Peyer's patch (tissue), 4 donors: Measurements from ENCODE around the gene SCAMP1.

Source experiments
- CTCF ChIP-seq, 6 experiments: fragments of 450-650 bp in 4 of 6; fragments of 200-600 bp in 2 of 6; sonication (generic) in 1 of 6; IDR thresholded peaks; one replicate each; pipeline ENCODE4 v1.5.1; 2017 to 2019; ENCODE audit warnings: antibody characterized with exemption in 6 of 6, mild to moderate bottlenecking in 3 of 6, moderate library complexity in 1 of 6
- POLR2A ChIP-seq, 2 donors: fragments of 450-650 bp; IDR thresholded peaks; one replicate each; pipeline ENCODE4 v1.5.1; 2017; ENCODE audit warnings: antibody characterized with exemption in 2 of 2, mild to moderate bottlenecking in 2 of 2, moderate library complexity in 2 of 2

- TF ChIP-seq CTCF (IDR thresholded peaks at IDR 0.05) (no peak), POLR2A (IDR thresholded peaks at IDR 0.05) (no peak)
These were observed 147.9 kb downstream of the SCAMP1 start for GRCh38 chr5:78508186-78508765.
